ENCODE results near the gene SLC24A3. TPM values are rescaled to one million over a fixed set of nuclear protein-coding genes. Genes with fewer than 3 reads are reported as not detected.

Gene SLC24A3
- total and polyA plus RNA-seq, 12 donors, result 0.21 to 2.6 (median 0.84) TPM

DNA sequence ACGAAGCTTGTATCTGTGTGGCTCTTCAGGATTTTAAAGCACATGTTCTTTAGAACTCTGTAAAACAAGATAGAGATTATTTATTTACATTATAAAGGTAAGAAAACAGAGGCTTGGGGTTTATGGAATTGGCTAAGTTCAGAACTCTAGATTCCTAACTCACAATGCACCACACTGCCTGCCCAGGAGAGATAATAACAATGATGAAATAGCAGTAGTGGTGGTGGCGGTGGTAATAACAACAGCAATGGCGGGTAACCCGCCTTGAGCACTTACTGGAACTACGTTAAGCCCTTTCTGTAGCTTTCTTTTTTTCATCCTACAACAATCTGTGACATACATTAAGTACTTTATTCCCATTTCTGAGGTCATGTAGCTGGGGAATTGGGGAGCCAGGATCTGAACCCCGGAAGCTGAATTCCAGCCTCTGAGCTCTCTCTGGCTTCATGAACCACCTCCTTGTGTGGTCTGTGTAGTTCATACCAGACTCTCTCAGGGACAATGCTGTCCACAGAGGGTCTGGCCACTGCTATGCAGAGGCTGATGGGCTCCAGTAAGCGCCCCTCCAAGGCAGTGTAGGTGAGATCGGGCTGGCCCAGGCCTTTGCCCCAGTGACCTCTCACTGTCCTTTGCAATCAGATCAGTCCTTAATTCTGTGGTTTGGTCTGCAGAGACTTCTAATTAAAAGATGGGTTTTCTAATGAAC lies 260.9 kb downstream of the SLC24A3 start:
- no peak for ATAC-seq
- intact Hi-C loops (cut with DNase I), result no loop called here
- DNase-seq, result no peak
- H3K4me1 ChIP-seq, result no peaks in the 10 kb centered on the region
- H3K4me3 ChIP-seq, result no peak overlapping the region
- peaks cover 0 to 3% (median 0%) of the 10 kb centered on the region in 7 donors for H3K27me3 ChIP-seq
- no peak overlapping the region for H3K27ac ChIP-seq
- WGBS, 2 donors, result 85 to 92% methylated on average over 8 of the region's 8 CpGs
- H3K36me3 ChIP-seq, result no peaks in the 10 kb centered on the region
- TF ChIP-seq CTCF (IDR thresholded peaks at IDR 0.05), result no peak
- H3K9me3 ChIP-seq, result no peaks in the 10 kb centered on the region

- 79 to 80% methylated on average over 6 of the region's 6 CpGs for whole genome bisulfite sequencing, 2 donors
- Histone ChIP-seq H3K27ac (no peak overlapping the region), H3K27me3 (no peaks in the 10 kb centered on the region), H3K4me3 (no peak overlapping the region), H3K4me1 (no peaks in the 10 kb centered on the region), H3K9me3 (no peaks in the 10 kb centered on the region), H3K36me3 (no peaks in the 10 kb centered on the region)
- no peak for ATAC-seq
- intact Hi-C loops (cut with DNase I), result no loop called here
- no peak for TF ChIP-seq CTCF (IDR thresholded peaks at IDR 0.05)
- no peak for DNase-seq
These were observed 261.5 kb downstream of the SLC24A3 start for GRCh38 chr20:19473922-19474286.

DNA sequence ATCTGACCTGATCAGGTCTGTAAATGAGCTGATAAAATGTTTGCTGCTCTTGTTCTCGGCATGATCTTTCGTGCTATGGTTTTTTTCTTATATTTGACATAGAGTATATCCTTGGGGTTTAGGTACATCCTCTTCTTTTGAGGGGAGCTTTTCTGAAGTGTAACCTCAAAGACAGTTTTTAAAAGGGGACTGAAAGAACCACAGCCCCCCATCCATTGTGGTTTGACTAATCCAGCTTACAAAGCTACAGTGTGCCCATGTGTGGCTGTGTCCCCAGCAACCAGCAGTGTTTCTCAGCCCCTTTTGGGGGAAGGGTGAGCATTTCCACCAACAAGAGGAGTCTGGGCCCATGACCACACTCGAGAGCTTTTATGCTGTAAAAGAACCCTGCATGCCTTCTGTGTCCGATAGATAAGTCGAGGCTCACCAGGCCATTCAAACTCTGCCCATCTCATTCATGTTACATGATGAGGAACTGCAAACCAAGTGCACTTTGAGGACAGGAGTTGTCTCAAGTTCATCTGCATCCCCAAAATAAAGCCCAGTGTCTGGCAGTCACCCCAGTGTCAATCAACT lies 266.0 kb downstream of the SLC24A3 start:
- no peaks in the 10 kb centered on the region for H3K9me3 ChIP-seq
- no peak overlapping the region for H3K27ac ChIP-seq
- peaks cover 0 to 9% (median 0%) of the 10 kb centered on the region in 7 donors for H3K27me3 ChIP-seq
- no peak overlapping the region for H3K4me3 ChIP-seq
- TF ChIP-seq CTCF (IDR thresholded peaks at IDR 0.05), result no peak
- no peak for DNase-seq
- no peaks in the 10 kb centered on the region for H3K4me1 ChIP-seq
- WGBS, 2 donors, result 86 to 92% methylated on average over 5 of the region's 5 CpGs
- ATAC-seq, result no peak
- intact Hi-C loops (cut with DNase I), result no loop called here
- no peaks in the 10 kb centered on the region for H3K36me3 ChIP-seq

GRCh38 chr20:19482726-19483125 lies 270.3 kb downstream of the SLC24A3 start:
- H3K9me3 ChIP-seq, result no peaks in the 10 kb centered on the region
- no peak overlapping the region for H3K4me3 ChIP-seq
- no peak for DNase-seq
- ATAC-seq, result no peak
- H3K27me3 ChIP-seq, result peaks cover 0 to 9% (median 0%) of the 10 kb centered on the region in 7 donors
- 33 to 57% methylated on average over 2 of the region's 2 CpGs for WGBS, 2 donors
- no peak for TF ChIP-seq CTCF (IDR thresholded peaks at IDR 0.05)
- intact Hi-C loops (cut with DNase I), result no loop called here
- no peaks in the 10 kb centered on the region for H3K4me1 ChIP-seq
- no peak overlapping the region for H3K27ac ChIP-seq
- H3K36me3 ChIP-seq, result no peaks in the 10 kb centered on the region
